ENCODE results near the gene RNF141. TPM values are rescaled to one million over a fixed set of nuclear protein-coding genes. Genes with fewer than 3 reads are reported as not detected.

The RNF141 gene
- polyA plus RNA-seq, 1 of the 3 experiments (the other 2 are of a cell fraction), result 6.9 TPM

DNA sequence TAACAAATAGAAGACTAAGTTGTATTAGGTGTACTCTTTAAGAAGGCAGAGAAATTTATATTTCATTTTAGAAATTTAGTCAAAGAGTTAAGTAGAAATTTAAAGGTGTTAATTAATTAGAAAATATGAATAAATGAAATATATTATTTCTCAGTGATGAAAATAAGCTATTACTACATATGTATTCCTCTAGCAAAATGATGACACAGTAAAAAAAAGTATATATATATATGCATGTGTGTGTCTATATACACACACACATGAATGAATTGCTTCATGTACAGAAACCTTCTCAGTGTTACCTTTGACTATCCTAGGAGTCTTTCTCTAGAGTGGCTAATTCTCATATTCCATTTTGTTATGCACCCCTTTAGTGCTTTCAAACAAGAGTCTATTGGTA is 7.7 kb downstream of the RNF141 start:
- no peak overlapping the region for H2AFZ ChIP-seq (ENCODE audit: low read depth)
- peaks cover 0 to 4% of the 10 kb centered on the region in 2 experiments; a peak in 1 of 4 replicates for H3K4me1 ChIP-seq (ENCODE audit: control insufficient read depth in 1 of 2, insufficient read depth in 2 of 2, low read depth in 1 of 2, low read length in 1 of 2)
- POLR2A ChIA-PET, result no interaction called here
- H3K36me3 ChIP-seq (replicated peaks in 1 of 2; ENCODE audit: control insufficient read depth in 1 of 2, insufficient read depth in 2 of 2, low read length in 1 of 2), result peaks cover 41 to 42% of the 10 kb centered on the region in 2 experiments
- no peak for TF ChIP-seq EZH2phosphoT487 (IDR thresholded peaks at IDR 0.05; ENCODE audit: borderline replicate concordance, low read depth)
- no peak for TF ChIP-seq ZBTB33 (IDR thresholded peaks at IDR 0.05; ENCODE audit: borderline replicate concordance, low read depth)
- TF ChIP-seq, protein P1, sequence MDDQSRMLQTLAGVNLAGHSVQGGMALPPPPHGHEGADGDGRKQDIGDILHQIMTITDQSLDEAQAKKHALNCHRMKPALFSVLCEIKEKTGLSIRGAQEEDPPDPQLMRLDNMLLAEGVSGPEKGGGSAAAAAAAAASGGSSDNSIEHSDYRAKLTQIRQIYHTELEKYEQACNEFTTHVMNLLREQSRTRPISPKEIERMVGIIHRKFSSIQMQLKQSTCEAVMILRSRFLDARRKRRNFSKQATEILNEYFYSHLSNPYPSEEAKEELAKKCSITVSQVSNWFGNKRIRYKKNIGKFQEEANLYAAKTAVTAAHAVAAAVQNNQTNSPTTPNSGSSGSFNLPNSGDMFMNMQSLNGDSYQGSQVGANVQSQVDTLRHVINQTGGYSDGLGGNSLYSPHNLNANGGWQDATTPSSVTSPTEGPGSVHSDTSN (IDR thresholded peaks at IDR 0.05), result no peak
- TF ChIP-seq RAD21 (IDR thresholded peaks at IDR 0.05; ENCODE audit: low read length), result no peak
- peaks cover 14% of the 10 kb centered on the region; the same call in 1 of the 2 replicates for H3K79me2 ChIP-seq (ENCODE audit: insufficient read depth)
- H3K4me3 ChIP-seq (ENCODE audit: low read depth in 2 of 2, low read length in 1 of 2), result no peak overlapping the region
- H4K20me1 ChIP-seq (ENCODE audit: insufficient read depth), result no peaks in the 10 kb centered on the region
- no peaks in the 10 kb centered on the region for H3K27me3 ChIP-seq (ENCODE audit: insufficient read depth)
- H3K9me3 ChIP-seq, result no peaks in the 10 kb centered on the region
- CTCF ChIA-PET, result interaction anchor here (1.0 to 1.5 kb wide), 3 partner anchors 13 to 230 kb away, joined by 3 to 4 read pairs (median 3); no protein-coding TSS in a partner anchor
- H3K9ac ChIP-seq, result no peak overlapping the region
- no peaks in the 10 kb centered on the region for H3K9me2 ChIP-seq
- H3K4me2 ChIP-seq, result no peak overlapping the region
- H3K27ac ChIP-seq (ENCODE audit: low read depth in 2 of 2, low read length in 1 of 2), result no peak overlapping the region
- H3F3A ChIP-seq (replicated peaks; ENCODE audit: insufficient read depth), result no peaks in the 10 kb centered on the region
- DNase-seq, result no peak

DNA sequence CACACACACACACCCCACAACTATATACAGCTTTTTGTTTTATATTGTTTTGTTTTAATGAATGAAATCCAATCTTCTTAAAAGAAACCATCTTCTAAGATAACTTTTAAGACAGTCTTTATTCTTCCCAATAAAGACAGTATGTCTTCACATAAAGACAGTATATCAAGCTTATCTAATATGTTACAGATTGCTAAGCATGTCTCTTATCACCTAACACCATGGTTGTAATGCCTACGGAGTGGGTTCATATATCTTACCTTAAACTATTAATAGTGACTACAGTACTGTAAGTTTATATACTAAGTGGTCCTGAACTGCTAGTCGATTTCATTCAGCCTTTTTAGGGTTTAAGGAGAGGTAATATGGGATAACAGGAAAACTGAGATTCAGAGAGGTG is 8.5 kb downstream of the RNF141 start:
- CTCF ChIA-PET, result interaction anchor here (0.5 to 2.9 kb wide), 5 partner anchors 9 to 659 kb away, joined by 3 to 13 read pairs (median 3); partner anchors contain the start of gene RNF141
- H3K4me2 ChIP-seq, result no peak overlapping the region
- TF ChIP-seq, protein P1 (IDR thresholded peaks at IDR 0.05), result no peak
- TF ChIP-seq RAD21 (IDR thresholded peaks at IDR 0.05; ENCODE audit: low read length) (no peak), FOXM1 (IDR thresholded peaks at IDR 0.05; ENCODE audit: low read depth) (no peak), GABPA (IDR thresholded peaks at IDR 0.05; ENCODE audit: low read depth) (no peak), TCF12 (IDR thresholded peaks at IDR 0.05) (no peak), NFIC (IDR thresholded peaks at IDR 0.05; ENCODE audit: borderline replicate concordance) (no peak), EP300 (IDR thresholded peaks at IDR 0.05; ENCODE audit: borderline replicate concordance in 1 of 2, low read depth in 1 of 2, low read length in 1 of 2) (no peak), MEF2A (IDR thresholded peaks at IDR 0.05; ENCODE audit: borderline replicate concordance, low read depth) (no peak), ZBTB33 (IDR thresholded peaks at IDR 0.05; ENCODE audit: borderline replicate concordance, low read depth) (no peak), JUND (IDR thresholded peaks at IDR 0.05) (no peak), RCOR1 (IDR thresholded peaks at IDR 0.05; ENCODE audit: low read length) (no peak), POLR2AphosphoS5 (IDR thresholded peaks at IDR 0.05; ENCODE audit: low read depth, low read length) (no peak), FOSL2 (IDR thresholded peaks at IDR 0.05; ENCODE audit: borderline replicate concordance, low read depth) (no peak), SMC3 (IDR thresholded peaks at IDR 0.05; ENCODE audit: low read depth, low read length) (no peak), MXI1 (IDR thresholded peaks at IDR 0.05; ENCODE audit: low read depth, low read length) (no peak), GATA2 (CRISPR knock-in tag; IDR thresholded peaks at IDR 0.05) (no peak), NRF1 (IDR thresholded peaks at IDR 0.05; ENCODE audit: low read depth, low read length) (no peak)
- TF ChIP-seq, protein P2, sequence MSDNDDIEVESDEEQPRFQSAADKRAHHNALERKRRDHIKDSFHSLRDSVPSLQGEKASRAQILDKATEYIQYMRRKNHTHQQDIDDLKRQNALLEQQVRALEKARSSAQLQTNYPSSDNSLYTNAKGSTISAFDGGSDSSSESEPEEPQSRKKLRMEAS (IDR thresholded peaks at IDR 0.05; ENCODE audit: low read depth), result no peak
- TF ChIP-seq, protein P3, sequence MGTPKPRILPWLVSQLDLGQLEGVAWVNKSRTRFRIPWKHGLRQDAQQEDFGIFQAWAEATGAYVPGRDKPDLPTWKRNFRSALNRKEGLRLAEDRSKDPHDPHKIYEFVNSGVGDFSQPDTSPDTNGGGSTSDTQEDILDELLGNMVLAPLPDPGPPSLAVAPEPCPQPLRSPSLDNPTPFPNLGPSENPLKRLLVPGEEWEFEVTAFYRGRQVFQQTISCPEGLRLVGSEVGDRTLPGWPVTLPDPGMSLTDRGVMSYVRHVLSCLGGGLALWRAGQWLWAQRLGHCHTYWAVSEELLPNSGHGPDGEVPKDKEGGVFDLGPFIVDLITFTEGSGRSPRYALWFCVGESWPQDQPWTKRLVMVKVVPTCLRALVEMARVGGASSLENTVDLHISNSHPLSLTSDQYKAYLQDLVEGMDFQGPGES (IDR thresholded peaks at IDR 0.05; ENCODE audit: low read depth, low read length), result no peak

More for the DNA sequence above, 8.5 kb downstream of the RNF141 start:
- Histone ChIP-seq H3K9ac (no peak overlapping the region), H3K4me1 (ENCODE audit: control insufficient read depth in 1 of 2, insufficient read depth in 2 of 2, low read depth in 1 of 2, low read length in 1 of 2) (peaks cover 0 to 3% of the 10 kb centered on the region in 2 experiments; a peak in 1 of 4 replicates), H3K4me3 (ENCODE audit: low read depth in 2 of 2, low read length in 1 of 2) (no peak overlapping the region), H2AFZ (ENCODE audit: low read depth) (no peak overlapping the region), H3K9me2 (no peaks in the 10 kb centered on the region), H3F3A (replicated peaks; ENCODE audit: insufficient read depth) (no peaks in the 10 kb centered on the region), H4K20me1 (ENCODE audit: insufficient read depth) (no peaks in the 10 kb centered on the region), H3K27me3 (ENCODE audit: insufficient read depth) (no peaks in the 10 kb centered on the region), H3K27ac (ENCODE audit: low read depth in 2 of 2, low read length in 1 of 2) (no peak overlapping the region), H3K79me2 (ENCODE audit: insufficient read depth) (peaks cover 6% of the 10 kb centered on the region; the same call in 1 of the 2 replicates), H3K9me3 (no peaks in the 10 kb centered on the region), H3K36me3 (replicated peaks in 1 of 2; ENCODE audit: control insufficient read depth in 1 of 2, insufficient read depth in 2 of 2, low read length in 1 of 2) (peaks cover 41 to 44% of the 10 kb centered on the region in 2 experiments)
- POLR2A ChIA-PET, result interaction anchor here (1.5 kb wide), 1 partner anchor 8 kb away, joined by 5 read pairs; the partner anchor contains the start of gene RNF141
- DNase-seq, result no peak
- WGBS (ENCODE audit: low lambda C conversion rate), result 67% methylated on average over 2 of the region's 2 CpGs

All from SK-N-SH (cell line).